Ovary (tissue), 9 donors: ENCODE data around the gene FANCI. TPM values are rescaled to one million over a fixed set of nuclear protein-coding genes. Genes with fewer than 3 reads are reported as not detected.

Experiments
- DNase-seq, 5 donors: peaks; one replicate each; pipeline ENCODE4 v3.0.0-alpha.2; 2019 to 2020
- H3K27ac ChIP-seq, 2 donors: fragments of 200-600 bp; one replicate each; pipeline versions ENCODE4 v1.5.1 to v1.8.0; 2019 to 2022
- H3K27me3 ChIP-seq: fragments of 200-600 bp; one replicate; pipeline ENCODE4 v1.8.0; 2022
- H3K36me3 ChIP-seq: fragments of 200-600 bp; sonication (generic); one replicate; pipeline ENCODE4 v1.5.1; 2019
- H3K4me1 ChIP-seq: one replicate; pipeline ENCODE4 v1.8.1; 2013; ENCODE audit warnings: mild to moderate bottlenecking, moderate library complexity; ENCODE audit not compliant: insufficient read depth
- H3K4me3 ChIP-seq: fragments of 200-600 bp; sonication (generic); one replicate; pipeline ENCODE4 v1.5.1; 2017
- H3K9me3 ChIP-seq, 2 donors: fragments of 200-600 bp in 1 of 2; sonication (generic) in 1 of 2; one replicate each; pipeline versions ENCODE4 v1.5.1 to v1.8.1; 2013 to 2019; ENCODE audit warnings: mild to moderate bottlenecking in 1 of 2, moderate library complexity in 1 of 2
- CTCF ChIP-seq, 3 donors: fragments of 450-650 bp in 2 of 3; fragments of 200-600 bp in 1 of 3; IDR thresholded peaks; one replicate each; pipeline versions ENCODE4 v1.5.1 to v1.8.0; 2016 to 2022; ENCODE audit warnings: antibody characterized with exemption in 3 of 3, mild to moderate bottlenecking in 1 of 3
- EP300 ChIP-seq: sonication (generic); formaldehyde crosslinking; IDR thresholded peaks from one replicate; pipeline ENCODE4 v1.6.1; 2017; ENCODE audit warnings: antibody characterized with exemption
- POLR2A ChIP-seq: fragments of 450-650 bp; IDR thresholded peaks from one replicate; pipeline ENCODE4 v1.6.1; 2017; ENCODE audit warnings: antibody characterized with exemption, mild to moderate bottlenecking, moderate library complexity
- WGBS, 3 donors: extraction: QIAGEN DNeasy Blood & Tissue Kit in 1 of 3; methylation state at CpG; one replicate each; pipeline versions ENCODE4 v1.1.5 to v1.1.7; 2013 to 2017; 5-methylcytosine and 5-hydroxymethylcytosine counted together
- intact Hi-C, 4 donors: fragments of 100-400 bp; cut with DNase I; formaldehyde crosslinking; loops; one replicate each; pipeline versions ENCODE4 v1.11.0 to v1.15.1; 2022 to 2023
- polyA plus RNA-seq, 2 donors: library from polyadenylated mRNA; stranded (reverse); fragments of 200-250 nt in 1 of 2; fragments of 350-450 nt in 1 of 2; fragmentation: Illumina TruSeq in 1 of 2; extraction: RNeasy Lipid Tissue Mini Kit (QIAGEN cat#74804) in 1 of 2; gene quantifications; one replicate each; pipeline ENCODE4 v1.2.3, GENCODE V29; 2013 to 2014
- total RNA-seq, 7 donors: library from RNA; depleted of rRNA in 2 of 7; stranded (reverse); fragments of >200 nt in 2 of 7; fragmentation: NEBNext Ultra II Directional in 3 of 7; extraction: Animal tissue kit (Norgen Biotek cat#: 25700) in 3 of 7; gene quantifications; one replicate each; pipeline versions ENCODE4 v1.1.0 to v1.2.4, GENCODE V29; 2016 to 2023
- donor health status: DM: no; HTN: no; CAD: no; lungs with moderate emphysema.
- donor health status: DM: no; HTN: no; CAD: no.
- donor health status: Bipolar disorder and iron deficiency.
- donor health status: DM: yes; HTN: yes; CAD: no.
- donor health status: DM: no; HTN: no; CAD: no.
- donor health status: DM: yes; HTN: yes; CAD: no.

Gene FANCI
- total and polyA plus RNA-seq, 9 donors, result 2.9 to 11.7 (median 4.6) TPM

- DNase-seq, result no peak
- H3K27ac ChIP-seq, result no peak overlapping the region
These were observed 46.8 kb upstream of the FANCI start for GRCh38 chr15:89196994-89197393.

GRCh38 chr15:89197503-89197971 is 46.2 kb upstream of the FANCI start:
- WGBS, 3 donors, result 51 to 65% (median 64%) methylated on average over 4 of the region's 4 CpGs
- Histone ChIP-seq H3K27ac (no peak overlapping the region), H3K36me3 (no peaks in the 10 kb centered on the region), H3K4me3 (no peak overlapping the region), H3K9me3 (no peaks in the 10 kb centered on the region), H3K4me1 (no peaks in the 10 kb centered on the region), H3K27me3 (no peaks in the 10 kb centered on the region)
- intact Hi-C loops, result no loop called here
- no peak for DNase-seq
- TF ChIP-seq POLR2A (no peak), CTCF (IDR thresholded peaks at IDR 0.05) (no peak), EP300 (no peak)

More at GRCh38 chr15:89196994-89197393, 46.8 kb upstream of the FANCI start:
- no peaks in the 10 kb centered on the region for H3K9me3 ChIP-seq
- intact Hi-C loops, result no loop called here
- no peaks in the 10 kb centered on the region for H3K27me3 ChIP-seq
- H3K4me3 ChIP-seq, result no peak overlapping the region
- 54 to 61% (median 56%) methylated on average over 7 of the region's 7 CpGs for WGBS, 3 donors
- no peaks in the 10 kb centered on the region for H3K36me3 ChIP-seq
- H3K4me1 ChIP-seq, result no peaks in the 10 kb centered on the region
- no peak for TF ChIP-seq CTCF (IDR thresholded peaks at IDR 0.05)
- TF ChIP-seq POLR2A, result no peak
- TF ChIP-seq EP300, result no peak

GRCh38 chr15:89198196-89198595 is 45.6 kb upstream of the FANCI start:
- Histone ChIP-seq H3K36me3 (no peaks in the 10 kb centered on the region), H3K9me3 (no peaks in the 10 kb centered on the region), H3K27me3 (no peaks in the 10 kb centered on the region), H3K4me3 (no peak overlapping the region), H3K4me1 (no peaks in the 10 kb centered on the region), H3K27ac (no peak overlapping the region)
- TF ChIP-seq POLR2A (no peak), CTCF (IDR thresholded peaks at IDR 0.05) (no peak), EP300 (no peak)
- 15 to 53% (median 37%) methylated on average over 2 of the region's 2 CpGs for WGBS, 3 donors
- intact Hi-C loops, result no loop called here
- DNase-seq, result no peak

GRCh38 chr15:89198934-89199333 is 44.8 kb upstream of the FANCI start:
- intact Hi-C loops, result no loop called here
- WGBS, 3 donors, result 60 to 80% (median 62%) methylated on average over 3 of the region's 3 CpGs
- Histone ChIP-seq H3K4me1 (no peaks in the 10 kb centered on the region), H3K9me3 (no peaks in the 10 kb centered on the region), H3K4me3 (no peak overlapping the region), H3K36me3 (no peaks in the 10 kb centered on the region), H3K27me3 (no peaks in the 10 kb centered on the region), H3K27ac (no peak overlapping the region)
- TF ChIP-seq EP300 (no peak), POLR2A (no peak), CTCF (IDR thresholded peaks at IDR 0.05) (no peak)
- no peak for DNase-seq
